Liver (tissue), 9 donors: ENCODE measurements around the gene PIN4. TPM values are rescaled to one million over a fixed set of nuclear protein-coding genes. Genes with fewer than 3 reads are reported as not detected.

Experiments
- DNase-seq: peaks from one replicate; pipeline ENCODE4 v3.0.0-alpha.2; 2017; ENCODE audit warnings: low spot score
- H3K27ac ChIP-seq, 2 donors: one replicate each; pipeline ENCODE4 v1.7.0; 2013; ENCODE audit warnings: inconsistent platforms in 2 of 2, low read length in 2 of 2, control low read depth in 1 of 2, low read depth in 1 of 2, mild to moderate bottlenecking in 1 of 2
- H3K27me3 ChIP-seq, 4 donors: one replicate each; pipeline versions ENCODE4 v1.6.1 to v1.7.0; 2013; ENCODE audit warnings: low read length in 3 of 4, inconsistent platforms in 1 of 4, mild to moderate bottlenecking in 1 of 4, moderate library complexity in 1 of 4; ENCODE audit not compliant: control insufficient read depth in 4 of 4, insufficient read depth in 4 of 4
- H3K36me3 ChIP-seq, 4 donors: one replicate each; pipeline versions ENCODE4 v1.6.1 to v1.7.0; 2013; ENCODE audit warnings: low read length in 3 of 4, mild to moderate bottlenecking in 3 of 4, low read depth in 1 of 4, moderate library complexity in 1 of 4; ENCODE audit not compliant: control insufficient read depth in 4 of 4, insufficient read depth in 3 of 4
- H3K4me1 ChIP-seq, 4 donors: one replicate each; pipeline versions ENCODE4 v1.6.1 to v1.7.0; 2013; ENCODE audit warnings: low read length in 3 of 4, mild to moderate bottlenecking in 3 of 4, moderate library complexity in 1 of 4; ENCODE audit not compliant: control insufficient read depth in 4 of 4, insufficient read depth in 4 of 4
- H3K4me3 ChIP-seq, 3 donors: one replicate each; pipeline versions ENCODE4 v1.6.1 to v1.7.0; 2013; ENCODE audit warnings: low read length in 3 of 3, control low read depth in 1 of 3, low read depth in 1 of 3, mild to moderate bottlenecking in 1 of 3
- H3K9ac ChIP-seq, 2 donors: one replicate each; pipeline ENCODE4 v1.7.0; 2013; ENCODE audit warnings: low read length in 2 of 2, mild to moderate bottlenecking in 2 of 2, moderate library complexity in 2 of 2, control low read depth in 1 of 2, low read depth in 1 of 2
- H3K9me3 ChIP-seq, 4 donors: one replicate each; pipeline versions ENCODE4 v1.6.1 to v1.7.0; 2013; ENCODE audit warnings: low read length in 3 of 4; ENCODE audit not compliant: control insufficient read depth in 4 of 4
- ATF3 ChIP-seq: IDR thresholded peaks from 2 replicates; pipeline ENCODE4 v1.6.1; 2016; ENCODE audit warnings: antibody characterized with exemption
- CTCF ChIP-seq: fragments of 150-350 bp; IDR thresholded peaks from 2 replicates; pipeline ENCODE4 v1.5.1; 2017; ENCODE audit warnings: improper control_type of control experiment, low read depth, low read length; ENCODE audit not compliant: missing input control
- FOXA1 ChIP-seq: IDR thresholded peaks from 2 replicates; pipeline ENCODE4 v1.6.1; 2016; ENCODE audit warnings: antibody characterized with exemption
- FOXA2 ChIP-seq: IDR thresholded peaks from 2 replicates; pipeline ENCODE4 v1.6.1; 2016; ENCODE audit warnings: antibody characterized with exemption
- GABPA ChIP-seq, 2 donors: IDR thresholded peaks in 1 of 2; conservative IDR thresholded peaks in 1 of 2; 2 replicates each; pipeline ENCODE4 v1.6.1; 2016; ENCODE audit warnings: antibody characterized with exemption in 2 of 2, mild to moderate bottlenecking in 1 of 2, moderate library complexity in 1 of 2
- JUND ChIP-seq, 2 donors: IDR thresholded peaks; 2 replicates each; pipeline ENCODE4 v1.6.1; 2016; ENCODE audit warnings: antibody characterized with exemption in 2 of 2
- NR2F2 ChIP-seq: IDR thresholded peaks from 2 replicates; pipeline ENCODE4 v1.6.1; 2016; ENCODE audit warnings: antibody characterized with exemption
- RXRA ChIP-seq, 2 donors: IDR thresholded peaks; 2 replicates each; pipeline ENCODE4 v1.6.1; 2017 to 2018; ENCODE audit warnings: antibody characterized with exemption in 2 of 2, mild to moderate bottlenecking in 1 of 2
- WGBS: extraction: QIAGEN DNeasy Blood & Tissue Kit; methylation state at CpG from one replicate; pipeline ENCODE4 v1.1.7; 2013; 5-methylcytosine and 5-hydroxymethylcytosine counted together
- polyA plus RNA-seq, 2 donors: library from polyadenylated mRNA; stranded (reverse) in 1 of 2; unstranded in 1 of 2; fragments of 200-250 nt in 1 of 2; fragments of >200 nt in 1 of 2; fragmentation: Nextera tagmentation in 1 of 2; extraction: Ambion mirVana in 1 of 2; gene quantifications; one replicate each; pipeline versions ENCODE4 v1.2.1 to v1.2.3, GENCODE V29; 2013 to 2015
- total RNA-seq, 2 donors: library from RNA; depleted of rRNA; stranded (reverse); fragments of >200 nt; gene quantifications; one replicate each; pipeline ENCODE4 v1.2.3, GENCODE V29; 2014
- TF ChIP-seq, protein P1 (sequence below): IDR thresholded peaks from 2 replicates; pipeline ENCODE4 v1.6.1; 2016; ENCODE audit warnings: antibody characterized with exemption
- TF ChIP-seq, protein P2 (sequence below): IDR thresholded peaks from 2 replicates; pipeline ENCODE4 v1.6.1; 2016; ENCODE audit warnings: antibody characterized with exemption, mild to moderate bottlenecking
- TF ChIP-seq, protein P3 (sequence below): IDR thresholded peaks from 2 replicates; pipeline ENCODE4 v1.6.1; 2016; ENCODE audit warnings: antibody characterized with exemption
- donor health status: healthy.
- donor health status: healthy.
- donor health status: healthy.
- donor health status: healthy.
- donor health status: healthy.

PIN4 gene
- total and polyA plus RNA-seq, 4 donors = 7.1 to 26.2 (median 9.3) TPM

GRCh38 chrX:72142094-72142793 is 39.3 kb upstream of the PIN4 start:
- no peak overlapping the region for H3K9ac ChIP-seq
- H3K4me1 ChIP-seq = no peaks in the 10 kb centered on the region
- H3K27ac ChIP-seq = no peak overlapping the region
- H3K36me3 ChIP-seq = no peaks in the 10 kb centered on the region
- H3K4me3 ChIP-seq = no peak overlapping the region
- no peak for DNase-seq
- WGBS = 77% methylated on average over 8 of the region's 8 CpGs
- TF ChIP-seq FOXA1 = no peak
- no peaks in the 10 kb centered on the region for H3K27me3 ChIP-seq
- no peaks in the 10 kb centered on the region for H3K9me3 ChIP-seq

GRCh38 chrX:72142794-72143608 is 38.6 kb upstream of the PIN4 start:
- no peaks in the 10 kb centered on the region for H3K36me3 ChIP-seq
- H3K9me3 ChIP-seq = no peaks in the 10 kb centered on the region
- no peak overlapping the region for H3K27ac ChIP-seq
- no peak for DNase-seq
- TF ChIP-seq FOXA1 (no peak), GABPA (IDR thresholded peaks at IDR 0.05 in 1 of 2, conservative IDR thresholded peaks at IDR 0.05 in 1 of 2) (no peak), CTCF (no peak)
- TF ChIP-seq, protein P1, sequence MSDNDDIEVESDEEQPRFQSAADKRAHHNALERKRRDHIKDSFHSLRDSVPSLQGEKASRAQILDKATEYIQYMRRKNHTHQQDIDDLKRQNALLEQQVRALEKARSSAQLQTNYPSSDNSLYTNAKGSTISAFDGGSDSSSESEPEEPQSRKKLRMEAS = no peak
- H3K4me3 ChIP-seq = no peak overlapping the region
- 78% methylated on average over 11 of the region's 11 CpGs for WGBS
- H3K9ac ChIP-seq = no peak overlapping the region
- no peaks in the 10 kb centered on the region for H3K4me1 ChIP-seq
- no peaks in the 10 kb centered on the region for H3K27me3 ChIP-seq

DNA sequence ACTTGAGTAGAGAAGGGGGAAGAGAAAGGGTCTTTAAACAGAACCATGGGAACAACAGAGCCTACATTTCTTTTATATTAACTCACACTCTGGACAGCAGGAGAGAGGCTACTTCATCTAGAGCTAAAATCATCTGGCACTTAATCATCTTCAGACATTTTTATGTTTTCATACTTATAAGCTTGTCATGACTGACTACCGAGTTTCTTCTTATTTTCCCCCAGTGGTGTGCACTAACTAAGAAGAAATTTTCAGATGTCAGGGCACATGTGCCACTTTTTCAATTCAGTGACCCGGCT is 38.0 kb upstream of the PIN4 start:
- H3K27me3 ChIP-seq = no peaks in the 10 kb centered on the region
- no peaks in the 10 kb centered on the region for H3K4me1 ChIP-seq
- TF ChIP-seq CTCF = no peak
- TF ChIP-seq, protein P2, sequence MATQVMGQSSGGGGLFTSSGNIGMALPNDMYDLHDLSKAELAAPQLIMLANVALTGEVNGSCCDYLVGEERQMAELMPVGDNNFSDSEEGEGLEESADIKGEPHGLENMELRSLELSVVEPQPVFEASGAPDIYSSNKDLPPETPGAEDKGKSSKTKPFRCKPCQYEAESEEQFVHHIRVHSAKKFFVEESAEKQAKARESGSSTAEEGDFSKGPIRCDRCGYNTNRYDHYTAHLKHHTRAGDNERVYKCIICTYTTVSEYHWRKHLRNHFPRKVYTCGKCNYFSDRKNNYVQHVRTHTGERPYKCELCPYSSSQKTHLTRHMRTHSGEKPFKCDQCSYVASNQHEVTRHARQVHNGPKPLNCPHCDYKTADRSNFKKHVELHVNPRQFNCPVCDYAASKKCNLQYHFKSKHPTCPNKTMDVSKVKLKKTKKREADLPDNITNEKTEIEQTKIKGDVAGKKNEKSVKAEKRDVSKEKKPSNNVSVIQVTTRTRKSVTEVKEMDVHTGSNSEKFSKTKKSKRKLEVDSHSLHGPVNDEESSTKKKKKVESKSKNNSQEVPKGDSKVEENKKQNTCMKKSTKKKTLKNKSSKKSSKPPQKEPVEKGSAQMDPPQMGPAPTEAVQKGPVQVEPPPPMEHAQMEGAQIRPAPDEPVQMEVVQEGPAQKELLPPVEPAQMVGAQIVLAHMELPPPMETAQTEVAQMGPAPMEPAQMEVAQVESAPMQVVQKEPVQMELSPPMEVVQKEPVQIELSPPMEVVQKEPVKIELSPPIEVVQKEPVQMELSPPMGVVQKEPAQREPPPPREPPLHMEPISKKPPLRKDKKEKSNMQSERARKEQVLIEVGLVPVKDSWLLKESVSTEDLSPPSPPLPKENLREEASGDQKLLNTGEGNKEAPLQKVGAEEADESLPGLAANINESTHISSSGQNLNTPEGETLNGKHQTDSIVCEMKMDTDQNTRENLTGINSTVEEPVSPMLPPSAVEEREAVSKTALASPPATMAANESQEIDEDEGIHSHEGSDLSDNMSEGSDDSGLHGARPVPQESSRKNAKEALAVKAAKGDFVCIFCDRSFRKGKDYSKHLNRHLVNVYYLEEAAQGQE = no peak
- TF ChIP-seq RXRA (IDR thresholded peaks at IDR 0.05) = no peak
- TF ChIP-seq ATF3 = no peak
- no peak for TF ChIP-seq FOXA2
- TF ChIP-seq JUND (IDR thresholded peaks at IDR 0.05) = no peak
- TF ChIP-seq, protein P3, sequence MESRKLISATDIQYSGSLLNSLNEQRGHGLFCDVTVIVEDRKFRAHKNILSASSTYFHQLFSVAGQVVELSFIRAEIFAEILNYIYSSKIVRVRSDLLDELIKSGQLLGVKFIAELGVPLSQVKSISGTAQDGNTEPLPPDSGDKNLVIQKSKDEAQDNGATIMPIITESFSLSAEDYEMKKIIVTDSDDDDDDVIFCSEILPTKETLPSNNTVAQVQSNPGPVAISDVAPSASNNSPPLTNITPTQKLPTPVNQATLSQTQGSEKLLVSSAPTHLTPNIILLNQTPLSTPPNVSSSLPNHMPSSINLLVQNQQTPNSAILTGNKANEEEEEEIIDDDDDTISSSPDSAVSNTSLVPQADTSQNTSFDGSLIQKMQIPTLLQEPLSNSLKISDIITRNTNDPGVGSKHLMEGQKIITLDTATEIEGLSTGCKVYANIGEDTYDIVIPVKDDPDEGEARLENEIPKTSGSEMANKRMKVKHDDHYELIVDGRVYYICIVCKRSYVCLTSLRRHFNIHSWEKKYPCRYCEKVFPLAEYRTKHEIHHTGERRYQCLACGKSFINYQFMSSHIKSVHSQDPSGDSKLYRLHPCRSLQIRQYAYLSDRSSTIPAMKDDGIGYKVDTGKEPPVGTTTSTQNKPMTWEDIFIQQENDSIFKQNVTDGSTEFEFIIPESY = no peak
- TF ChIP-seq GABPA (IDR thresholded peaks at IDR 0.05 in 1 of 2, conservative IDR thresholded peaks at IDR 0.05 in 1 of 2) = no peak
- TF ChIP-seq NR2F2 = no peak
- H3K9me3 ChIP-seq = no peaks in the 10 kb centered on the region
- DNase-seq = no peak
- no peak overlapping the region for H3K4me3 ChIP-seq
- H3K36me3 ChIP-seq = no peaks in the 10 kb centered on the region
- no peak overlapping the region for H3K27ac ChIP-seq
- H3K9ac ChIP-seq = no peak overlapping the region
- 86% methylated on average over 2 of the region's 2 CpGs for WGBS
